Endothelial cell of umbilical vein (primary cell): ENCODE results near the gene NFKBIE. TPM values are rescaled to one million over a fixed set of nuclear protein-coding genes. Genes with fewer than 3 reads are reported as not detected.
A peak's percentile ranks its signal among the peaks of the same experiment; 100 is the strongest.

ENCODE experiments used
- BruUV-seq: library from RNA; stranded (reverse); fragments of 400-500 nt; replicated peaks from 2 replicates; lab custom pipeline; 2021; lab: Mats Ljungman, UMichigan
- CTCF ChIA-PET: fragments of 300-600, 350-600 bp; sonication (Branson Sonifier 250); formaldehyde crosslinking; loops from one replicate; lab custom pipeline; 2021; ENCODE audit warnings: antibody characterized with exemption, inconsistent platforms; lab: Charles Lee
- POLR2A ChIA-PET: fragments of 300-600, 350-600 bp; sonication (Branson Sonifier 250); formaldehyde crosslinking; loops from one replicate; lab custom pipeline; 2021; ENCODE audit warnings: antibody characterized with exemption, inconsistent platforms; lab: Charles Lee
- DNase-seq: peaks from one replicate; pipeline ENCODE4 v3.0.0-alpha.2; 2011; ENCODE audit warnings: low read depth, low spot score
- FAIRE-seq: peaks from 2 replicates; lab custom pipeline; 2011; peaks lifted over from hg19 to GRCh38; lab: Jason Lieb, UNC
- H2AFZ ChIP-seq: 2 replicates; pipeline ENCODE4 v1.6.0; 2012; ENCODE audit warnings: low read depth, low read length, control low read depth, inconsistent platforms
- H3K27ac ChIP-seq: 2 replicates; pipeline ENCODE4 v1.5.1; 2011; ENCODE audit warnings: low read depth, mild to moderate bottlenecking, control low read depth, low read length, moderate library complexity; ENCODE audit not compliant: insufficient read depth
- H3K27me3 ChIP-seq, 2 experiments: 2 replicates each; pipeline versions ENCODE4 v1.6.0 to v1.6.1; 2011; ENCODE audit warnings: low read length in 2 of 2, mixed read lengths in 1 of 2; ENCODE audit not compliant: control insufficient read depth in 2 of 2, insufficient read depth in 2 of 2
- H3K36me3 ChIP-seq, 2 experiments: 2 replicates in 1 of 2; 3 replicates in 1 of 2; pipeline ENCODE4 v1.5.1; 2011; ENCODE audit warnings: low read length in 2 of 2, mild to moderate bottlenecking in 1 of 2, moderate library complexity in 1 of 2; ENCODE audit not compliant: control insufficient read depth in 2 of 2, insufficient read depth in 2 of 2; ENCODE audit errors: extremely low read depth in 1 of 2
- H3K4me1 ChIP-seq: 3 replicates; pipeline ENCODE4 v1.5.1; 2011; ENCODE audit warnings: mild to moderate bottlenecking, low read length; ENCODE audit not compliant: control insufficient read depth, insufficient read depth; ENCODE audit errors: extremely low read depth
- H3K4me2 ChIP-seq: 2 replicates; pipeline ENCODE4 v1.6.1; 2011; ENCODE audit warnings: low read length, control low read depth, mixed read lengths; ENCODE audit not compliant: insufficient read depth
- H3K4me3 ChIP-seq, 3 experiments: fragments of 200-600 bp in 1 of 3; sonication (generic), shearing (Covaris generic) in 1 of 3; replicated peaks in 1 of 3; 2 replicates each; pipeline ENCODE4 v1.5.1; 2011 to 2016; ENCODE audit warnings: control low read depth in 3 of 3, low read length in 3 of 3, mild to moderate bottlenecking in 2 of 3, inconsistent platforms in 1 of 3, low read depth in 1 of 3, moderate library complexity in 1 of 3; ENCODE audit not compliant: insufficient read depth in 1 of 3
- H3K79me2 ChIP-seq: 2 replicates; pipeline ENCODE4 v1.6.0; 2012; ENCODE audit warnings: low read length, inconsistent platforms; ENCODE audit not compliant: control insufficient read depth, insufficient read depth
- H3K9ac ChIP-seq: replicated peaks from 2 replicates; pipeline ENCODE3; 2011; ENCODE audit warnings: low read length, control low read depth; ENCODE audit not compliant: insufficient read depth; ENCODE audit errors: extremely low read depth
- H3K9me1 ChIP-seq: replicated peaks from 3 replicates; pipeline ENCODE4 v1.6.0; 2011; ENCODE audit warnings: mild to moderate bottlenecking, low read length; ENCODE audit not compliant: control insufficient read depth, insufficient read depth; ENCODE audit errors: extremely low read depth
- H3K9me3 ChIP-seq: replicated peaks from 2 replicates; pipeline ENCODE4 v1.5.1; 2012; ENCODE audit warnings: low read length, inconsistent platforms; ENCODE audit not compliant: control insufficient read depth, insufficient read depth
- H4K20me1 ChIP-seq: replicated peaks from 2 replicates; pipeline ENCODE3; 2011; ENCODE audit warnings: mild to moderate bottlenecking, low read length; ENCODE audit not compliant: control insufficient read depth, insufficient read depth; ENCODE audit errors: extremely low read depth
- CTCF ChIP-seq, 2 donors: IDR thresholded peaks; 1 replicate in 1 of 2; 2 replicates in 1 of 2; pipeline ENCODE4 v1.5.1; 2011; ENCODE audit warnings: low read length in 2 of 2, mild to moderate bottlenecking in 2 of 2, moderate library complexity in 2 of 2, control low read depth in 1 of 2, inconsistent platforms in 1 of 2, low read depth in 1 of 2; ENCODE audit not compliant: insufficient read depth in 1 of 2; ENCODE audit errors: extremely low read depth in 1 of 2
- GATA2 ChIP-seq: IDR thresholded peaks from 2 replicates; pipeline ENCODE4 v1.7.0; 2011; ENCODE audit warnings: low read depth, mild to moderate bottlenecking, moderate library complexity, mixed read lengths, low read length; ENCODE audit not compliant: insufficient read length, insufficient read depth
- MAX ChIP-seq: IDR thresholded peaks from 2 replicates; pipeline ENCODE4 v1.6.1; 2011; ENCODE audit not compliant: insufficient read depth, insufficient read length
- MYC ChIP-seq: IDR thresholded peaks from one replicate; pipeline ENCODE4 v1.6.1; 2011; ENCODE audit warnings: mild to moderate bottlenecking, low read depth, low read length
- POLR2A ChIP-seq: IDR thresholded peaks from 2 replicates; pipeline ENCODE4 v1.6.1; 2012; ENCODE audit warnings: low read depth, mild to moderate bottlenecking, control low read depth, low read length
- POLR2AphosphoS5 ChIP-seq: IDR thresholded peaks from 2 replicates; pipeline ENCODE4 v1.6.1; 2012; ENCODE audit warnings: low read depth, mild to moderate bottlenecking, control low read depth, low read length, moderate library complexity; ENCODE audit not compliant: insufficient read depth
- dilution Hi-C: fragments of 300-500 bp; cut with MboI; formaldehyde crosslinking; loops from one replicate; pipeline ENCODE4 v1.15.0; 2019; ENCODE audit warnings: low sequenced_read_pairs; ENCODE audit not compliant: extremely low pct_ligation_motif_present
- intact Hi-C: fragments of 100-400 bp; cut with micrococcal nuclease; formaldehyde crosslinking; loops from one replicate; pipeline ENCODE4 v1.10.0; 2022
- polyA plus RNA-seq, 4 experiments: library from polyadenylated mRNA; depleted of rRNA in 3 of 4; stranded (reverse) in 3 of 4; unstranded in 1 of 4; fragments of >200 nt; gene quantifications; 2 replicates each; pipeline versions ENCODE4 v1.2.1 to v1.2.3, GENCODE V29; 2011 to 2012; ENCODE audit warnings: missing spikeins in 1 of 4
- total RNA-seq: library from RNA; stranded (reverse); gene quantifications from 2 replicates; pipeline ENCODE4 v1.2.3, GENCODE V29; 2021

NFKBIE gene
- total and polyA plus RNA-seq, 2 donors (not counting 3 experiments of a cell fraction or from before 2014, with no cell fraction given): 19.0 to 22.6 TPM

GRCh38 chr6:44246663-44247337 is 18.6 kb downstream of the NFKBIE start, which contains the start of gene HSP90AB1:
HSP90AB1 (plus strand) TSS chr6:44247101; CDS start chr6:44248630, 1,529 bp downstream.
- ChIA-PET POLR2A (interaction anchor here (0.6 to 3.1 kb wide), 21 partner anchors 9 to 147 kb away, joined by 3 to 49 read pairs (median 4); partner anchors contain the start of genes MRPL14, MYMX, SLC29A1 and SLC35B2), CTCF (interaction anchor here (1.0 to 5.4 kb wide), 9 partner anchors 9 to 150 kb away, joined by 4 to 38 read pairs (median 7); partner anchors contain the start of genes SLC29A1 and SLC35B2)
- Histone ChIP-seq H3K9ac (peak within 1 kb of the TSS; percentile 93), H3K27me3 (no peaks in the 10 kb centered on the region), H3K4me3 (peak within 1 kb of the TSS; percentile 54 to 85 (median 76)), H3K9me1 (no peaks in the 10 kb centered on the region), H3K79me2 (peaks cover 49% of the 10 kb centered on the region), H2AFZ (peak within 1 kb of the TSS; percentile 77), H4K20me1 (peaks cover 9% of the 10 kb centered on the region), H3K4me2 (peak within 1 kb of the TSS; percentile 96), H3K9me3 (no peaks in the 10 kb centered on the region), H3K27ac (peak within 1 kb of the TSS; percentile 65), H3K4me1 (peaks cover 26% of the 10 kb centered on the region), H3K36me3 (peaks cover 22 to 26% of the 10 kb centered on the region in 2 experiments)
- BruUV-seq: TSS peak; percentile 36
- FAIRE-seq (peak; percentile 90), DNase-seq (peak; percentile 98)
- dilution Hi-C loops: no loop called here
- TF ChIP-seq CTCF (IDR thresholded peaks at IDR 0.05; ENCODE audit: extremely low read depth in 1 of 2, insufficient read depth in 1 of 2, low read depth in 1 of 2, low read length in 2 of 2) (no peak), POLR2A (peak; percentile 100), MYC (peak; percentile 83), GATA2 (no peak), MAX (peak; percentile 63), POLR2AphosphoS5 (peak; percentile 99)
- intact Hi-C loops: loop anchor here (1.0 to 2.0 kb wide), 3 partner anchors 8 to 68 kb away; no protein-coding TSS in a partner anchor
